Stimulated activated CD8-positive, alpha-beta memory T cell treated with anti-CD3 and anti-CD28 coated beads, Interleukin-15, amount 100 ng/mL, for 48 hours (primary cell): Measurements from ENCODE around the gene RNF38.
"Not testable (repeated sequence)": the region's sequence is repeated elsewhere in the genome, so short reads cannot be mapped to it uniquely, and the experiment has no call there.

Source experiments
- DNase-seq, 2 donors: peaks; one replicate each; pipeline ENCODE4 v3.0.0-alpha.2; 2020; ENCODE audit warnings: low read depth in 2 of 2

Gene RNF38

DNA sequence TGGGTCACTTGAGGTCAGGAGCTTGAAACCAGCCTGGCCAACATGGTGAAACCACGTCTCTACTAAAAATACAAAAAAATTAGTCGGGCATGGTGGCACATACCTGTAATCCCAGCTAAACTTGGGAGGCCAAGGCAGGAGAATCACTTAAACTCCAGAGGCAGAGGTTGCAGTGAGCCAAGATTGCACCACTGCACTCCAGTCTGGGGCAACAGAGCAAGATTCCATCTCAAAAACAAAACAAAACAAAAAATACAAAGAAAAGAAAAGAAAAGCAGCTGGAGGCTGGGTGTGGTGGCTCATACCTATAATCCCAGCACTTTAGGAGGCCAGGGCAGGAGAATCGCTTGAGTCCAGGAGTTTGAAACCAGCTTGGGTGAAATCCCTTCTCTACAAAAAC is 105.1 kb downstream of the RNF38 start:
- not testable (repeated sequence) for DNase-seq

- DNase-seq, result no peak
Observed at GRCh38 chr9:36293918-36294317, 106.2 kb downstream of the RNF38 start.

GRCh38 chr9:36293171-36293570 is 106.9 kb downstream of the RNF38 start:
- DNase-seq, result no peak

GRCh38 chr9:36292641-36293040 is 107.4 kb downstream of the RNF38 start:
- DNase-seq, result no peak

DNA sequence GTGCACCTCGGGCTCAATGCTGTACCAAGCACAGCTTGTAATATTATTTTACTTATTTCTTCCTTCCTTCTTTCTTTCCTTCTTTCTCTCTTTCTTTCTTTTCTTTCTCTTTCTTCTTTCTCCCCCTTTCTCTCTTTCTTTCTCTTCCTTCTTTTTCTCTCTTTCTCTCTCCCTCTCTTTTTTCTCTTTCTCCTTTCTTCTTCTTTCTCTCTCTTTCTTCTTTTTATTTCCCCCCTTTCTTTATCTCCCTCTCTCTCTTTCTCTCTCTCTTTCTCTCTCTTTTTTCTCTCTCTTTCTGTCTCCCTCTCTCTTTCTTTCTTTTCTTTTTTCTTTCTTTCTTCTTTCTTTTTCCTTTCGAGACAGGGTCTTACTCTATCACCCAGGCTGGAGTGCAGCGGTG is 109.1 kb downstream of the RNF38 start:
- no peak for DNase-seq

DNA sequence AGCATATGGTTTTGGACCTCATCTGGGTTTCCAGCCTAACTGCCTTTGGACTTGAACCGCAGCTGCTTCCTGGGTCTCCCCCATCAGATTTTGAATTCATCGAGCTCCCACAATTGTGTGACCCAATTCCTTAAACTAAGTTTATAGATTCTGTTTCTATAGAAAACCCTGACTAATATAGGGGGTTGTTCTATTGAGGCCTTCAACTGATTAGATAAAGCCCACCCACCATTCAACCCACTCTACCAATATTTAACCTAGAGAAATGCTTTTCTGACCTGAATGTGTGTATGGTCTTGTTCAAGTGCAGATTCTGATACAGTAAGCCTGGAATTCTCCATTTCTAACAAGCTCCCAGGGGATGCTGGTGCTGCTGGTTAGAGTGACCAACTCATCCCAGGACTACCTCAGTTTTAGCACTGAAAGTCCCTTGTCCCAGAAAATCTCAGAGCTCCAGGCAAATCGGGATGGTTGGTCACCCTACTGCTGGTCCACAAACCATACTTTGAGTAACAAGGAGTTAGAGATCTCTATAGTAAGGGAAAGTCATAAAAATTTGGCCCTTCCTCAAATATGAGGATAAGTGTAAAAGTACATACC is 110.1 kb downstream of the RNF38 start:
- DNase-seq, result no peak

- no peak for DNase-seq
Observed at GRCh38 chr9:36288070-36288469, 112.0 kb downstream of the RNF38 start.
